GM21447 (cell line): Measurements from ENCODE around the gene TMEM154.
A peak's percentile ranks its signal among the peaks of the same experiment; 100 is the strongest.

Experiments
- ATAC-seq: cut with Tn5 transposase; IDR thresholded peaks from one replicate; pipeline ENCODE4 v1.9.1; 2021; ENCODE audit not compliant: unreplicated experiment

TMEM154 gene

DNA sequence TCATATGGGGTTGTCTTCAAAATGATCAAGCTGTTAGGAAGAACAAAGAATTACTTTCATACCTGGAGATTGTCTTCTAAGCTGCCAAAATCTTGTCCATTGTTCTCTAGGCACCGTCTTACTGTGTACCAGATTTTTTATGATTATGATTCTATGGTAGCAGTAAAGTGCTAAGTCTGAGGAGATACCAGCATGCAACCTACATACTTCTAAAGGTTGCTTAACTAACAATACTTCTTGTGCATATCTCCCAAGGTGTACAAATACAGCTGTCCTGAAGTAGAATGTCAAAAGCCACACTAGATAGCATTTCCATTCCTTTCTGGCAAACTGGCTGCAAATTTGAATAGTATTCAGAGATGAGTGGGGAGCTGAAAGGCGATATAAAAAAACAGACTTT lies 81.3 kb downstream of the TMEM154 start:
- no peak for ATAC-seq

DNA sequence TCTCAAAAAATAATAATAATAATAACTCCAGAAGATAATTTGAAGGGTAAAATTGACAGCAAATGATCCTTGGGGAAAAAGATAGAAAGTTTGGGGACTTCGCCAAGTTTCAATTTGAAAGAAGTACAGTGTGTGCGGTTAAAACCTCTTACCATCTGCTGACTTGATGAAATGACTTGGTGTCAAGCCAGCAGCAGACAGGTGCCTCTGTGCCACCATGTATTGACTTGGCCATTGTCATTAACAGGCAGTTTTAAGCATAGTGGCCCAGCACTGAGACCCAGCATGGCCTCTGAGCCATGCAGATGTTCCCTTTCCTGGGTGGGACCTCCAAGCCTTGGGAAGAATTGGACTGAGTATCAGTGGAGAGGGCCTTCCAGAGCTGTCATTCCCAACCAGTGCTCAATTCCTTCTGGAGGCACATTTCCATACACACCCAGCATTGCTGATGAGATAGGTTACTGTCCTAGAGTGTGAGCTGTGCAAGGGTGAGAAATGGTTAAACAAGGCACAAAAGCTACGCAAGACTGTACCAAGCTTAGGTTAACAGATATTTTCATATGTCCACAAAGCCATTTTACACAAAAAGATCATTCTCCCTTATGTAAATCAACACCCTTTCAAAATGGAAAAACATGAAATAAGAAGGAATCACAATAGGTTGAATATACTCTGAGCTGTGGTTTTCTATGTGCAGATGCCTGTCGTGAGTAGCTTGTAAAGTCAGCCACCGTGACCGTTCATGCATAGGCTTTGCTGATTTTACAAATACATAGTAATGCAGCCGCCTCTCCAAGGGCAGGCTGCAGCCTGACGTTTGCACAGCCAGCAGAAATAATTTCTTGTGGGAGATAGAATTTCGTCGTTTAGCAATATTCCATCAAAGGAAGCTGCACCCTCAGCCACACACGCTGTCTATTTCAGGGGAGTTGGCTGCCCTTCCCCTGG lies 84.5 kb downstream of the TMEM154 start:
- ATAC-seq = peak; percentile 67

DNA sequence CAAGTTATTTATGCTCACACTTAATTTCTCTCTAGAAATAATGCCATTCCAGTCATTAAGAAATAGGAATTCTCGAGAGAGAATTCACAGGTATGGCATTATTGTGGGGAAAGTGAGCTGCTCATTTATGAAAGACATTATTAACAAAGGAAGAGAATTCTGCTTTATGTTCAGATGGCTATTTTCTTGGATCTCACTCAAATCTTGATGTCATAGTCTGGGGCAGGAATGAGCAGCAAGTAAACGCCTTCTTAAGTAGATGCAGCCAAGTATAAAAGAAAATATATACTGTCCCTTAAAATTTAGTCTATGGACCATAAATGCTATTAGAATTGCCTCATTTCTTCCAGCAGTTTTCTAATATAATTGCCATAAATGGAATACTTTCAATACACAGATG lies 85.7 kb downstream of the TMEM154 start:
- ATAC-seq = no peak

DNA sequence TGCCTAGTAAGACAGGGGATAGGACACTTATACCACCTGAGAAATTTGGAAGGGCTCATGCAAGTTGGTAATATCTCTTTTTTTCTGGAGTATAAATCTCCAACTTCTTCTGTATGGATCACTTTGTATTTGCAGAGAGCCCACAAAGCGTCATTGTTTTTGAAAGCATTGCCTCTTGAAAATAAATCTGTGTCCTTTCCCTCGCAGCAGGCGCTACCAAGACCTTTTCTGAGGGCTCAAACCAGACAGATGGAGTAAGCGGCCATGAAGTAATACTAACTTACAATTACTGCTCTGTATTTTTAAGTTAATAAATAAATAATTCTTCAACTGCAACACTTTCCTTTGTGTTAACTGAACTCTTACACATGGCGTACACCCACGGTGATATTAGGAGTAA lies 87.9 kb downstream of the TMEM154 start:
- ATAC-seq = no peak

DNA sequence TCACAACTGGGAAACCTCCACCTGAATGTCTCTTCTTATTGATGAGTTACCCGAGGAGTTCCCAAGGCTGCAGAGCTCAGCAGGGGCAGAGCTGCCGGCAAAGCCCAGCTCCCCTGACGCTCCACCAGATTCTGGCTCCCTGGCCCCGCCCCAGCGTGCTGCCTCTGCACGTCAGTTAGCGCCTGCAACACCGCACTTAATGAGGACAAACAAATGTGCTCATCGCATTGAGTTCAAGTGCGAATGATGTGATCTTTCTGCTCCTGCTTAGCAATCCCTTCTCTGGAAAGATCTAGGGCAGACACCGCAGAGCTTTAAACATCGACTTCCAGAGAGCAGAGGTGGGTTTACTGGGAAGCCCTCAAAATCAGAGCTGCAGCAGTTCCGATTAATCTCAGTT lies 88.4 kb downstream of the TMEM154 start:
- no peak for ATAC-seq

DNA sequence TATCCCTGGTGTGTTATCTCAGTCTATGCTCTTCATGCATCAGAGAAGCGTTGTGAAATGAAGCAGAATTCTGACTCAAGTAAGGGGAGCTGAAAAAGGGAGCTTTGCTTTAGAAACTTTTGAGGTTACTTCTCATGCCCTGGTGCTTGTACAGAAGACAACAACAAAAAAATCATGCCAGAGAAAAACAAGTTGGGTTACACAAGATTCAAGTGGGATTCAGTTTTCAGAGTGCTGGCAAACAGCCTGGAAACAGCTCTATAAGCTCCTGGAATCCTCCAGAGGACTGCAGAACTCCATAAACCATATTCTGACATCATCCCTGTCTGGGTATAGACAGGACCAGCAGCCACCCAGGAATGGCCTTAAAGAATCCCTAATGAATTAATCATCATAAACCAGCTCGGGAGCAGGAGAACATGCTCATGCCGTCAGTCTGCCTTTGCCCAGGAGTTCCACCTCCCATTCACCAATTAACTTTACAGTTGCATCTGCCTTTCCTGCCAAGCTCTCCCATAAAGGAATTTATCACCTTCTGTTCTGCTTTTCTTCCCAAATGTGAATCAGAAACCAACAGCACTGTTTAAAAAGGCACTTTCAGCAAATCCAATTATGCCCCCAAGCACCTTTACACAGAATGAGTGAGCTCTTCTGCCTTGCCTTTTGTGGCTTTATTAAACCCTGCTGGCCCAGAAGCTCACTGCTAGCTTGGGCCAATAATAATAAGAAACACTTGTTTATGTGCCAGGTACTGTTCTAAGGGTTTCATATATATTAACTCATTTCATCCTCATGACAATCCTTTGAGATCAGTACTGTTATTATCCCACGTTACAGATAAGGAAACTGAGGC lies 89.4 kb downstream of the TMEM154 start:
- no peak for ATAC-seq

DNA sequence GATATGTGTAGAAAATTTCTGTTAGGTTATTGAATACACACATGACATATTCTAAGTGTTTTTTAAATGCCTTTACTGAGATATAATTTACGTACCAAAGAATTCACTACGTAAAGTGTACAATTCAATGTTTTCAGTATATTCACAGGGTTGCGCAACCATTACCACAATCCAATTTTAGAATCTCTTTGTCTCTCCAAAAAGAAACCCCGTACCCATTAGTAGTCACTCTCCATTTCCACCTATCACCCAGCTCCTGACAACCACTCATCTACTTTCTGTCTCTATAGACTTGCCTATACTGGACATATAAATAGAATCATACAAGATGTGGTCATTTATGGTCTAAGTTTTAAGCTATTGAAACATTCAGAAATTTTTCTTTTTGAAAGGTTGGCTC lies 90.9 kb downstream of the TMEM154 start:
- no peak for ATAC-seq

DNA sequence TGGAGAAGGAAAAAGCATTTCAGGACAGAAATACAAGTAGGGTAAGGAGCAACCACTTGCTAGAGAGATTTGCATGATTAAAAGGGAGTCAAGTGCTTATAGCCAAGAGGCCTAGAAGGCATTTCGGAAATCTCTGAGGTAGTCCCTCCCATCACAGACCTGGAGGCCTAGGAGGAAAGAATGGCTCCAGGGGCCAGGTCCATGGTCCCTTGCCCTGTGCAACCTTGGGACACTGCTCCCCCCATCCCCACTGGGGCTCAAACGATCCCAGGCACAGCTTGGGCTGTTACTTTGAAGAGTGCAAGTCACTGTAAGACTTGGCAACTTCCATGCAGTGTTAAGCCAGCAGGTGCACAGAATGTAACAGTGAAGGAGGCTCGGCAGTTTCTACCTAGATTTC lies 92.7 kb downstream of the TMEM154 start:
- ATAC-seq = no peak

DNA sequence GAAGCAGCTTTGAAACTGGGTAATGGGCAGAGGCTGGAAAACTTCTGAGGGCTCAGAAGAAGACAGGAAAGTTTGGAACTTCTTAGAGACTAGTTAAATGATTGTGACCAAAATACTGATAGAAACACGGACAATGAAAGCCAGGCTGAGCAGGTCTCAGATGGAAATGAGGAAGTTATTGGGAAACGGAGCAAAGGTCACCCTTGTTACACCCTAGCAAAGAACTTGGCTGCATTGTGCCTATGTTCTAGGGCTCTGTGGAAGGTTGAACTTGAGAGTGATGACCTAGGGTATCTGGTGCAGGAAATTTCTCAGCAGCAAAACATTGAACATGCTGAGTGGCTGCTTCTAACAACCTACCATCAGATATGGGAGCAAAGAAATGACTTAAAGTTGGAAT lies 93.1 kb downstream of the TMEM154 start:
- ATAC-seq = no peak

DNA sequence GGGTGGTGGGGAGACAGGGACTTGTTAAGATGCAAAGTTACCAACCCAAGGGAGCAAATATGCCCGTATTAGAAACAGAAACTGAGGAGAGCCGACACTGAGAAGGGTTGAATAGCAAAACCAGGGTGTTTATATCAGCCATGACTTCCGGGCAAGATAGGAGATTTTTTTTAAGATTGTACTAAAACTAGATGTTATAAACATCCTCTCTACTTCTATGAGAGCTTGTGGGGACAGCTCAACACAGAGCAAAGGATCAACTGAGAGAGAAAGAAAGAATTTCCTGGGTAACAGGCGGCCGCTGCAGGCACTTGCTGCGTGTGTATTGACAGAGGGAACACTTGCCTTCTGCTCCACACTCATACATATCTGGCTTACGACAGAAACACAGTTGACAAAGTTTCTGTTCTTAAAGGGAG lies 94.8 kb downstream of the TMEM154 start:
- ATAC-seq = no peak

DNA sequence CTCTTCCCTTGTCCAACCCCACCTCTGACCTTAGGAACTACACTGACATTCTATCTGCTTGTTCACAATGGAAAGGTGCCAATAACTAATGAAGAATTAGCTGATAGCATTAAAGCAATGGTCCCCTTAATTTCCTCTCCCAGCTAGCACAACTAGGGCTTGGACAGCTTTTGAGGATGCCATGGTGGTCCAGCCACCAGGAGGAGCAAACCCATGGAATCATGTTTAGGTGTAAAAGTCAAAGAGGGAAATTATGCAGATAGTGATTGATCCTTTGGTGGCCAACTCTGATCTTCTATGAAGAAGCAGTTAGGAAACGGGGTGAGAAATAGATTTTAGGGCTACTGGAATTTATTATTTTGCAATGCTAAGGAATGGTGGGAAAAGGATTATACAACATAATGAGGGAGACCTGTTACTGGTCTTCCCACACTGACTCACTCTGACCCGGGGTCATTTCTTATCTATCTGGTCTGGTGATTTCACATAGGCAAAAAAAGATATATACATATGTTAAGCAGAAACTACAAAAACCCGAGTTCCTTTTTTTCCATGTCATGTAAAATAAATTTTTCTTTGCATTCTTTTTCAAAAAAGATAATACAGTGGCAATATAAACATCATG lies 98.1 kb downstream of the TMEM154 start:
- ATAC-seq = no peak

DNA sequence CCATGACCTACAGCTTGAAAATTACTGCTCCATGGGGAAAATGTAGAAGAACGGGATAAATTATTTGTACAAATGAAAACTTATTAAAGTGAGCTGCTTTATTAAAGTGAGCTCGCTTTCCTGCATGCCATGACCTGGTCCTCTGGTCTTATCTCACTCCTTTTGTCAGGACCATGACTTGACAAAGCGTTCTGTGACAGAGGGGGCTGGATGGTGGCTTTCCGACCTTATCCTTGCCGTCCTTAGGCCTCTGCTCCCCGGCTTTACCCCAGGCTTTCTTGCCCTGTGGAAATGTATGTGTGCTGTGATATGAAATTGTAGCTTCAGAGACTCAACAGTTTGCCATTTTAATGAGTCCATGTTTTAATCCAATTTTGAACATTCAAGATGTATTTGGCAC lies 99.9 kb downstream of the TMEM154 start:
- no peak for ATAC-seq

DNA sequence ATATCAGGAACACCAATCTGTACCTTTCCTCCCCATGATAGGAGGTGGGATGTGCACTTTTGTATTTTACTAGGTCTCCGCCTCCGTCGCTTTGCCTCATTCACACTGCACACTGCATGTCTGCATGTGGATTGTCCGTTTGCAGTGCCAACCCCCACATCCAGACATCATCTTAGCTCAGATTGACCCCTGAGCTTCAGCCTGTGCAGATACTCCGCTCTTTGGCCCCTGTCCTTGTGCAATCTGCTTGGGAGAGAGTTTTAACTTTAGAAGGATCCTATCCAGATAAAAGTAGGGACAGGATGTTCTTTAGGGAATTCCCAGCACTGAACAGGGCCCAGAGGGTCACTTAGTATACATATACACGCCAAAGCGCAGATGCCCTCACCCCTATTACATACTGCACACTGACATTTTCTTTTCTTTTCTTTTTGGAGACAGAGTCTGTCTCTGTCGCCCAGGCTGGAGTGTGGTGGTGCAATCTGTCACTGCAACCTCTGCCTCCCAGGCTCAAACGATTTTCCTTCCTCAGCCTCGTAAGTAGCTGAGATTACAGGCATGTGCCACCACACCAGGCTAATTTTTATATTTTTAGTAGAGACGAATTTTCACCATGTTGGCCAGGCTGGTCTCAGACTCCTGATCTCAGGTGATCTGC lies 100.6 kb downstream of the TMEM154 start:
- ATAC-seq = no peak

DNA sequence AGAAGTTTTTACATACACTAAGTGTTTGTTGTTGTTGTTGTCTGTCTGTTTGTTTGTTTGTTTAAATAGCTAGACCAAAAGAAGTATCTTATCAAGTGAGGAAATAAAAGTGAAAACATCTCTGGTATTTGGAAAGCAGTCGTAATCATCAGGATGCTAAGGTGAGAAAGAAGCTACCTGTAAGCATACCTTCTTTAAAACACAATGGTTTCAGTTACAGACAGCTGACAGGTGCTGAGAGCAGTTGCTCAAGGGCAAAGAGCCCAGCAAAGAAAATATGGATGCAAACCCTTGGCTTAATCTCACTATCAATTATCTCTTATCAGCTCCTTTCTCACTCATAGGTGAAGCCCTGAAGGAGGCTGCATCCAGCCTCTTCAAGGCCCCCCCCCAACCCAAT lies 101.1 kb downstream of the TMEM154 start:
- no peak for ATAC-seq

DNA sequence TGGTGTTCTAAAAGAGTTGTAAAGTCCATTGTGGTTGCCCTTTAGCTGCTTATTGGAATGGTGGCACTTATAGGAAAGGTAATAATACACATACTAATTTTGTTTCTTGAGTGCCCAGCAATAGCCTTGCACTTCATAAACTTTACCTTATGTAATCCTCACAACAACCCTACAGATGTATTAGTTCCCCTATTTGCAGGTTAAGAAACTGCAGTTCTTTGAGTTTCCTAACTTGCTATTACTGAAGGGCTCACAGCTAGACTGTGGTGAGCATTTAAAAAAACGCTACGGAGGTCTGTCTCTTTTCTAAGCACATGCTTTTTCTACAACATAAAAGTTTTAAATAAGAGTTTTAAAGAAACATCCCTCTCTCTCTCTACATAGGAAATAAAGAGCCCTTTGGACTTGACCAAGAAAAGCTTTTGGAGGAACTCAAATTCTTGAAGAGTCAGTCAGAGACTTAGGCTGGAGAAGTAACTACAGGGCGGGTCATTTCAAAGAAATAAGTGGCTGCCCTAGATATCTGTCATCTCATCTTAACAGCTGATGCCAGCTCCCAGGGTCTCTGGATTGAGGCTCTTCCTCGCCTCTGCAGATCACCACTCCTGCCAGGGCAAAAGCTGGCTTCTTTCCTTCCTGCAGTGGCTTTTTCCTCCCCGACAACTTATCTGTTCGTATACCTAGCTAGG lies 101.9 kb downstream of the TMEM154 start:
- ATAC-seq = peak; percentile 69

DNA sequence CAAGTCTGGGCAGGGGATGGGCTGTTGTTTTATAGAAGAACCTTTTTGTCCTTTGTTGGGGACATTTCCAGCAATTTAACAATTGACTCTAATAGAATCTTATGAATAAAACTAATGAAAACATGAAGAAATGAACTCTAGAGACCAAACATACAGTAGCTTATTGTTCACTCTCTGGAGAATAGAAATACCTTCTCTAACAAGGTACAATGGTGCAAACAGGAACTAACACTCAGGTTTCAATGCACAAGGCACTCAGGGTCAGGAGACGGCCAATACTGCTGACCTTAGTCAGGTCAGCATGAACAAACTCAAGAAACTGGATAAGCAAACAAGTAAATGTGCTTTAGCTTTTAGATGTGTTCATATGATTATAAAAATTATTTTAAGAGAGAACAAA lies 104.3 kb downstream of the TMEM154 start:
- no peak for ATAC-seq

DNA sequence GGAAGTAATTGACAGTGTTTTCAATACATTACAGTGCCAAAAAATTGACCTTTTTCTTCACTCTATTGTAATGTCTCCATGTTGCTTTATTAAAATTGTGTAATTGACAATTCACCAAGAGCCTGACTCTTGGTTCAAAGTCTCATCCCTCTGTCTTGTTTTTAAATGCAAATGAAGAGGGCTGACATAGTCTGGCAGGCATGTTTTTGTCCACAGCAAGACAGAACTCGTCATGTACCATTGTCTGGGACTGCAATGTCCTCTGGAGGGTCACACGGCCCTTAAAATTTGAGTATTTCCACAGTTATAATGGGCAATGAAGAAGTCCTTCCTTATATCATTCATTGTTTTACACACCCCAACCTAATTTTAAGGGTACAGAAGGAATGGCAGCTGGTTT lies 105.9 kb downstream of the TMEM154 start:
- ATAC-seq = no peak

DNA sequence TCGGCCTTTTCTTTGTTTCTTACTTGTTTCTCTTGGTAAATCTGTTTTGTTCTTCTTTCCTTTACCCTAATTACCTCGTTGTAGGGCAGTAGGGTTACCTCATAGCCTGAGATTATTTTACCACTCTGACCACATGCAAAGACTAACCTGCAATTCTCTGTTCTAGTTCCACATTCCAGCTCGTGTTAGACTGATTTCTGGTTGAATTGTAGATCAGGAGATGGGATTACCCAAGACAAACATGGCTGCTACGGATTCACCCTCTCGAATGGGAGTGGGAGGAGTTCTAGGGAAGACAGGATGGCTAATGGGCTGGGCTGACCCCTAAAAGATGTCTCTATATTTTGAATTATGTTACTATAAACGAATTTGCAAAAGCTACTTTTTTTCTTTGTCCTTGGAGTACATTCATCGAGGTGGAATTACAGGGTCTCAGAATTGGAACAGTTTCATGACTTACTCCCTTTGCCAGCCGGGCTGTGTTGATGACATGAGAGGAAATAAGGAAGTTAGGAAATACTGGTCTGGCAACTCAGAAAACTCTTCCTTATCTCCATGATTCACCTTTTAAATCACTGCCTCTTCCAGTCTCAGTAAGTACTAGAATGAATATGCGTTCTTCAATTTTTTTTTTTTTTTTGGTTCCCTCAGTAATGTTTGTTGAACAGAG lies 107.2 kb downstream of the TMEM154 start:
- ATAC-seq = peak; percentile 67

DNA sequence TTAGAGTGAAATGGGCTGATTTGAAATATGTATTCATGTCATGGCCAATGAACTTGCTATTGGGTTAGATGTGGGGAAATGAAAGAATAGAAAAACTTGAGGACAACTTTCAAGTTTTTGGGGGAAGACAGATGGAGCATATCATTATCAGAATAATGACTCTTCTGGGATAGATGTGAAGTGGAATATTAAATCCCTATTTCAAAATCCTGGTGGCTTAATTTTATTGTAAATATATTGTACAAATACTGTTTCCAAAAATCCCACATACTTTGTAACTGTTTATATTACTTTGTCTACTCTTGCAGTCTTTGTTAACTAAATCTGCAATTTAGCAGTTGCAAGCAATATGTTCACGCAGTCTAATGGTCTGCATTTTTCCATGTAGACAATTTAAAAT lies 108.0 kb downstream of the TMEM154 start:
- ATAC-seq = no peak

DNA sequence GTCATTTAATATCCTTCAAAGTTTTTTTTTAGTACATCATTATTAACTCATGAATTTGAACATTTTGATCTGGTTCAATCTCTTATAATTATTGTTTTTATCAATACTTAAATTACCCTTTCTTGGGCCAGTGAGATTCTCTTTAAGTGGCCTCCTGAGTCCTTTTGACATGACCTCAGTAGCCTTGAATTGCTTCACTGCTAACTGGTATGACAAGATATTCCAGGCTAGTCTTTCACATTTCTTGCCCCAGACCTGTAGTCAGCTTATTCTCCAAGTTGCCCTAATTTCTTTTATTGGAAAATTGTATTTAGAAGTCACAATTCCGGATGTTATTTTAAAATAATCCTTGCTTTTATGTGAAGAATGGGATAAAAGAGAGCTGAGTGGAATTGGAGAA lies 108.5 kb downstream of the TMEM154 start:
- ATAC-seq = no peak
